ENCODE measurements around the gene KLHL3.

The KLHL3 gene

DNA sequence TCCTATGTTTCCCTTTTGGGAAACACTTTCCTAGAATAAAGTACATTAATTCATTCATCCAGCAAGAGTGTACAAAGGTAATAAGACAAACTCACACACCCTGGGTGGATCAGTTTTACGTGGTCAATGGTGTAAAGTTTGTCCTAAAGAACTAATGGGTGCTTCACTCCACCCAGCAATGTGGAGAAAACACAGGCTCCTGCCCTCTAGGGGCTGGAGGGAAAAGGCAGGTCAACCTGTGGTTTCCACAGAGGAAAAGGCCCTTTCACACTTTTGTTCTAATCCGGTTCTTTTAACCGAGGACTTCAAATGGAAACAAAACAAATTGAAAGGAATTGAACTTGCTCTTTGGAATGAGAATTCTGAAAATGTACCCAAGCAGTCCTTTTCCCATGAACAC, 155.9 kb downstream of the KLHL3 start:
- DNase-seq (ENCODE audit: low spot score): no peak

DNA sequence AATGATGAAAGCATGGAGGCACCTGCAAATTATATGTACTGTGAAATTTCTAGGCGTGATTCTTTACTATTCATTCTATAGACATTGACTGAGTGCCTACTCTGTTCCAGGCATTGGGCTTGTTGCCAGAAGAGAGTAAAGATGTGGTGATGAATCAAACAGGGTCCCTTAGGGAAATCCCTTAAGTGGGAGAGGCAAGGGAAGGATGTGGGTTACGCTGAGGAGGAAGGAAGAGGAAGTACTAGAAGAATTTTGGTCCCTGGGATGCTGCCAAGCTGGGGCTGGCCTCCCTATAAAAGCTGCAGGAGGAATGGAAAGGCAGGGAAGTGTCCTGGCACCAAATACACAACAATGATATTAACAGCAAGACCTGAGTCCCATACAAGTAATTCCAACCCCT, 160.0 kb downstream of the KLHL3 start:
- DNase-seq (ENCODE audit: low spot score): no peak

DNA sequence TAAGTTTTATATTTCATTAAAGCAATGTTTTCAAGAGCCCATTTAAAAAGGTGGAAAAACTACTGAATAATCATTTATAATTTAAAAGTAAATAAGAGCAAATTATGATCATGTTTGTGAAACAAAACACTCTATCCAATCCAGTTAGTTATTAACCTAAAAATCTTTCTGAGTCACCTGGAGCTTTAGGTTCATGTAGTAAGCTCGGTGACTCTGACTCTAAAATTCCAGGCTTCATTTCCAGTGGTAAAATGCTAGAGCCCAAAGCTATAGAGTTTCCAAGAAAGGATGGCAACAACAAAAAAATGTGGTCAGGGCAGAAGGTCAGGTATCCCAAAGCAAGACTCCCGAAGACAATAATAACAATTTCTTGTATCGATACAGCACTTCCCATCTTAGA, 160.7 kb downstream of the KLHL3 start:
- DNase-seq (ENCODE audit: low spot score): no peak

DNA sequence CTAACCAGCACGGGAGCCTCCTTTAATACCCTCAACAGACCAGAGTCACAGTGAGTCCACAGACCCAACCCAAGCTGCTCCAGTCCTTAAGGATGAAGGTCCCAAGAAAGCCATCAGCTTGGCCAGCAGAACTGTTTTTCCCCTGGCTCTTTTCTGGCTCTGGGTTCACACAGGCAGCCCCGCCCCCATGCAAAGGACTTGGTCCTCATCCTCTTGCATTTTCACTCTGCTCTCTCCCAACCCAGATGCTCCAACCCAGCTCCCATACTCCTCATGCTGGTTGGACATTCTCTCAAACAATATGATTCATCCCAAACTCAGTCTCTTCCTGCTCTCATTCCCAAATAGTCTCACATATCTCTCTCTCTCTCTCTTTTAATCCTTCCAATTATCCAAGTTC, 162.5 kb downstream of the KLHL3 start:
- DNase-seq (ENCODE audit: low spot score): no peak

DNA sequence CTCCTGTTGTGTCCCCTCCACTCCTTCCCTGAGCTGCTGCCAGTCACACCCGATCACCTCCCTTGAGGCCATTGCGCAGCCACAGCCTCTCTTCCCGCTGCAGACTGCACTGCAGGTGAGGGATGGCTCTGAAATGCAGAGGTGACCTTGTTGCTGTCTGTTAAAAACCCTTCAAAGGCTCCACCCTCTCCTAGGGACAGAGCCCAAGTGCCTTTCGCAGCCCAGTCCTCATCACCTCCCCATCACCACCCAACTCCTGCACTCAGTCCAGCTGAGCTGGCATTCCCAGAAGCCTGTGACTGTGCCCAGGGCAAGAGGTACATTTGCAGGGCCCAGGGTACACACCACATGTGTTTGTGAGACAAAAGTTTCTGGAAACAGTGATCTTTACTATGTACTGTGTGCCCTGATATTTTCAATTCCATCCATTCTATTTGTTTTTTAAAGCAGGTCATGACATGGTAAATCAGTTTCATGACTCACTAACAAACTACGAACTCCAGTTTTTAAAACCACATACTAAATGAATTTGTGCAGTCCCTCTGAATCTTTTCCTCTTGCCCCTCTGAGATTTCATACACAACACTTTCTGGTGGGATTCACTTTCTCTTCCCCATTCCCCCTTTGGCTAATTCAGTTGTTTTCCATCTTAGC, 163.7 kb downstream of the KLHL3 start:
- no peak for DNase-seq (ENCODE audit: low spot score)

DNA sequence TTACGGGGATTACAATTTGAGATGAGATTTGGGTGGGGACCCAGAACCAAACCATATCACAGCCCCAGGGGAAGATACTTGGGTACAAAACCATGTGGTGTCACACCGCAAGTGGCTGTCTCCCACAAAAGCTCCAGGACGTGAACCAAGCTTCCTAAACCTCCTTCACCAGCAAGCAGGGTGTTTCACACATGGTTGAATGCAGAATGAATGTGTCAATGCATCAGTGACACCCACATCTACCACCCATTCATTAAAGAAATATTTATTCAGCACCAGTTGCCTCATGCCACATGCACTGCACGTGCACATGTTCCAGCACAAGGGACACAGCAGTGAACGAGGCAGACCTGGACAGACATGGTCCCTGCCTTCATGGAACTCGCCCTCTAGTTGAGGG, 165.8 kb downstream of the KLHL3 start:
- no peak for DNase-seq (ENCODE audit: low spot score)

Measured in CD4-positive, alpha-beta T cell treated with Interleukin-6 at 100 ng/mL for 8 hours (primary cell).